Endothelial cell of umbilical vein (primary cell): ENCODE results near the gene DHRS7B. TPM values are rescaled to one million over a fixed set of nuclear protein-coding genes. Genes with fewer than 3 reads are reported as not detected.

Source experiments
- BruUV-seq: library from RNA; stranded (reverse); fragments of 400-500 nt; replicated peaks from 2 replicates; lab custom pipeline; 2021; lab: Mats Ljungman, UMichigan
- CTCF ChIA-PET: fragments of 300-600, 350-600 bp; sonication (Branson Sonifier 250); formaldehyde crosslinking; loops from one replicate; lab custom pipeline; 2021; ENCODE audit warnings: antibody characterized with exemption, inconsistent platforms; lab: Charles Lee
- POLR2A ChIA-PET: fragments of 300-600, 350-600 bp; sonication (Branson Sonifier 250); formaldehyde crosslinking; loops from one replicate; lab custom pipeline; 2021; ENCODE audit warnings: antibody characterized with exemption, inconsistent platforms; lab: Charles Lee
- DNase-seq: peaks from one replicate; pipeline ENCODE4 v3.0.0-alpha.2; 2011; ENCODE audit warnings: low read depth, low spot score
- FAIRE-seq: peaks from 2 replicates; lab custom pipeline; 2011; peaks lifted over from hg19 to GRCh38; lab: Jason Lieb, UNC
- H2AFZ ChIP-seq: 2 replicates; pipeline ENCODE4 v1.6.0; 2012; ENCODE audit warnings: low read depth, low read length, control low read depth, inconsistent platforms
- H3K27ac ChIP-seq: 2 replicates; pipeline ENCODE4 v1.5.1; 2011; ENCODE audit warnings: low read depth, mild to moderate bottlenecking, control low read depth, low read length, moderate library complexity; ENCODE audit not compliant: insufficient read depth
- H3K27me3 ChIP-seq, 2 experiments: 2 replicates each; pipeline versions ENCODE4 v1.6.0 to v1.6.1; 2011; ENCODE audit warnings: low read length in 2 of 2, mixed read lengths in 1 of 2; ENCODE audit not compliant: control insufficient read depth in 2 of 2, insufficient read depth in 2 of 2
- H3K36me3 ChIP-seq, 2 experiments: 2 replicates in 1 of 2; 3 replicates in 1 of 2; pipeline ENCODE4 v1.5.1; 2011; ENCODE audit warnings: low read length in 2 of 2, mild to moderate bottlenecking in 1 of 2, moderate library complexity in 1 of 2; ENCODE audit not compliant: control insufficient read depth in 2 of 2, insufficient read depth in 2 of 2; ENCODE audit errors: extremely low read depth in 1 of 2
- H3K4me1 ChIP-seq: 3 replicates; pipeline ENCODE4 v1.5.1; 2011; ENCODE audit warnings: mild to moderate bottlenecking, low read length; ENCODE audit not compliant: control insufficient read depth, insufficient read depth; ENCODE audit errors: extremely low read depth
- H3K4me2 ChIP-seq: 2 replicates; pipeline ENCODE4 v1.6.1; 2011; ENCODE audit warnings: low read length, control low read depth, mixed read lengths; ENCODE audit not compliant: insufficient read depth
- H3K4me3 ChIP-seq, 3 experiments: fragments of 200-600 bp in 1 of 3; sonication (generic), shearing (Covaris generic) in 1 of 3; replicated peaks in 1 of 3; 2 replicates each; pipeline ENCODE4 v1.5.1; 2011 to 2016; ENCODE audit warnings: control low read depth in 3 of 3, low read length in 3 of 3, mild to moderate bottlenecking in 2 of 3, inconsistent platforms in 1 of 3, low read depth in 1 of 3, moderate library complexity in 1 of 3; ENCODE audit not compliant: insufficient read depth in 1 of 3
- H3K79me2 ChIP-seq: 2 replicates; pipeline ENCODE4 v1.6.0; 2012; ENCODE audit warnings: low read length, inconsistent platforms; ENCODE audit not compliant: control insufficient read depth, insufficient read depth
- H3K9ac ChIP-seq: replicated peaks from 2 replicates; pipeline ENCODE3; 2011; ENCODE audit warnings: low read length, control low read depth; ENCODE audit not compliant: insufficient read depth; ENCODE audit errors: extremely low read depth
- H3K9me1 ChIP-seq: replicated peaks from 3 replicates; pipeline ENCODE4 v1.6.0; 2011; ENCODE audit warnings: mild to moderate bottlenecking, low read length; ENCODE audit not compliant: control insufficient read depth, insufficient read depth; ENCODE audit errors: extremely low read depth
- H3K9me3 ChIP-seq: replicated peaks from 2 replicates; pipeline ENCODE4 v1.5.1; 2012; ENCODE audit warnings: low read length, inconsistent platforms; ENCODE audit not compliant: control insufficient read depth, insufficient read depth
- H4K20me1 ChIP-seq: replicated peaks from 2 replicates; pipeline ENCODE3; 2011; ENCODE audit warnings: mild to moderate bottlenecking, low read length; ENCODE audit not compliant: control insufficient read depth, insufficient read depth; ENCODE audit errors: extremely low read depth
- CTCF ChIP-seq, 2 donors: IDR thresholded peaks; 1 replicate in 1 of 2; 2 replicates in 1 of 2; pipeline ENCODE4 v1.5.1; 2011; ENCODE audit warnings: low read length in 2 of 2, mild to moderate bottlenecking in 2 of 2, moderate library complexity in 2 of 2, control low read depth in 1 of 2, inconsistent platforms in 1 of 2, low read depth in 1 of 2; ENCODE audit not compliant: insufficient read depth in 1 of 2; ENCODE audit errors: extremely low read depth in 1 of 2
- EZH2 ChIP-seq: IDR thresholded peaks from 2 replicates; pipeline ENCODE4 v1.6.1; 2012; ENCODE audit warnings: borderline replicate concordance, low read depth, mild to moderate bottlenecking, moderate library complexity, low read length, inconsistent platforms; ENCODE audit not compliant: severe bottlenecking
- FOS ChIP-seq: IDR thresholded peaks from 2 replicates; pipeline ENCODE4 v1.6.1; 2011; ENCODE audit warnings: mild to moderate bottlenecking, low read length, moderate library complexity, borderline replicate concordance; ENCODE audit not compliant: insufficient read depth
- GATA2 ChIP-seq: IDR thresholded peaks from 2 replicates; pipeline ENCODE4 v1.7.0; 2011; ENCODE audit warnings: low read depth, mild to moderate bottlenecking, moderate library complexity, mixed read lengths, low read length; ENCODE audit not compliant: insufficient read length, insufficient read depth
- JUN ChIP-seq: IDR thresholded peaks from 2 replicates; pipeline ENCODE4 v1.6.1; 2011; ENCODE audit warnings: borderline replicate concordance, low read depth; ENCODE audit not compliant: insufficient read length, insufficient read depth
- MYC ChIP-seq: IDR thresholded peaks from one replicate; pipeline ENCODE4 v1.6.1; 2011; ENCODE audit warnings: mild to moderate bottlenecking, low read depth, low read length
- POLR2A ChIP-seq: IDR thresholded peaks from 2 replicates; pipeline ENCODE4 v1.6.1; 2012; ENCODE audit warnings: low read depth, mild to moderate bottlenecking, control low read depth, low read length
- POLR2AphosphoS5 ChIP-seq: IDR thresholded peaks from 2 replicates; pipeline ENCODE4 v1.6.1; 2012; ENCODE audit warnings: low read depth, mild to moderate bottlenecking, control low read depth, low read length, moderate library complexity; ENCODE audit not compliant: insufficient read depth
- dilution Hi-C: fragments of 300-500 bp; cut with MboI; formaldehyde crosslinking; loops from one replicate; pipeline ENCODE4 v1.15.0; 2019; ENCODE audit warnings: low sequenced_read_pairs; ENCODE audit not compliant: extremely low pct_ligation_motif_present
- intact Hi-C: fragments of 100-400 bp; cut with micrococcal nuclease; formaldehyde crosslinking; loops from one replicate; pipeline ENCODE4 v1.10.0; 2022
- polyA plus RNA-seq, 4 experiments: library from polyadenylated mRNA; depleted of rRNA in 3 of 4; stranded (reverse) in 3 of 4; unstranded in 1 of 4; fragments of >200 nt; gene quantifications; 2 replicates each; pipeline versions ENCODE4 v1.2.1 to v1.2.3, GENCODE V29; 2011 to 2012; ENCODE audit warnings: missing spikeins in 1 of 4
- total RNA-seq: library from RNA; stranded (reverse); gene quantifications from 2 replicates; pipeline ENCODE4 v1.2.3, GENCODE V29; 2021
- TF ChIP-seq, protein P1 (sequence below): IDR thresholded peaks from 2 replicates; pipeline ENCODE4 v1.6.1; 2011; ENCODE audit not compliant: insufficient read depth, insufficient read length

The DHRS7B gene
- total and polyA plus RNA-seq, 2 donors (not counting 3 experiments of a cell fraction or from before 2014, with no cell fraction given) = 14.0 to 28.1 TPM

GRCh38 chr17:21209511-21210175, 82.9 kb downstream of the DHRS7B start:
- dilution Hi-C loops = no loop called here
- no peak for TF ChIP-seq POLR2AphosphoS5
- TF ChIP-seq FOS = no peak
- no peak for TF ChIP-seq EZH2
- no peak for TF ChIP-seq MYC
- TF ChIP-seq POLR2A = no peak
- TF ChIP-seq GATA2 = no peak
- TF ChIP-seq JUN = no peak
- no peak for TF ChIP-seq CTCF (IDR thresholded peaks at IDR 0.05; ENCODE audit: extremely low read depth in 1 of 2, insufficient read depth in 1 of 2, low read depth in 1 of 2, low read length in 2 of 2)
- TF ChIP-seq, protein P1, sequence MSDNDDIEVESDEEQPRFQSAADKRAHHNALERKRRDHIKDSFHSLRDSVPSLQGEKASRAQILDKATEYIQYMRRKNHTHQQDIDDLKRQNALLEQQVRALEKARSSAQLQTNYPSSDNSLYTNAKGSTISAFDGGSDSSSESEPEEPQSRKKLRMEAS = no peak
- ChIA-PET POLR2A (no interaction called here), CTCF (no interaction called here)
- FAIRE-seq = no peak
- Histone ChIP-seq H3K9me1 (no peaks in the 10 kb centered on the region), H3K27me3 (no peaks in the 10 kb centered on the region), H3K36me3 (peaks cover 2 to 10% of the 10 kb centered on the region in 2 experiments), H3K9ac (no peak overlapping the region), H2AFZ (no peak overlapping the region), H3K9me3 (no peaks in the 10 kb centered on the region), H3K4me2 (no peak overlapping the region), H3K4me3 (no peak overlapping the region), H3K4me1 (peaks cover 12% of the 10 kb centered on the region), H4K20me1 (no peaks in the 10 kb centered on the region), H3K27ac (no peak overlapping the region), H3K79me2 (peaks cover 89% of the 10 kb centered on the region)
- intact Hi-C loops = loop anchor here (10.0 kb wide), 1 partner anchor 45 kb away; no protein-coding TSS in a partner anchor
- no peak for DNase-seq
- no TSS peak for BruUV-seq
